ENCODE results near the gene HSD17B1. TPM values are rescaled to one million over a fixed set of nuclear protein-coding genes. Genes with fewer than 3 reads are reported as not detected.

The HSD17B1 gene
- total RNA-seq, 1 experiment from 2014 or later: 18.1 TPM

- ChIA-PET POLR2A (interaction anchor here (1.0 to 8.6 kb wide), 2 partner anchors 18 to 36 kb away, joined by 3 to 83 read pairs; partner anchors contain the start of genes RETREG3 and TUBG1), CTCF (interaction anchor here (0.6 to 1.4 kb wide), 5 partner anchors 12 to 169 kb away, joined by 3 to 4 read pairs (median 4); partner anchors contain the start of gene RETREG3)
- no peak overlapping the region for H3K27ac Mint-ChIP-seq (ENCODE audit: low read depth, unreplicated experiment)
- H3K4me1 Mint-ChIP-seq (ENCODE audit: insufficient read depth, unreplicated experiment): peaks cover 21% of the 10 kb centered on the region
- no peak overlapping the region for H3K4me3 Mint-ChIP-seq (ENCODE audit: unreplicated experiment)
- peaks cover 68% of the 10 kb centered on the region for H3K36me3 Mint-ChIP-seq (ENCODE audit: insufficient read depth, unreplicated experiment)
- no peak for DNase-seq (ENCODE audit: unreplicated experiment)
- TF ChIP-seq CTCF (IDR thresholded peaks at IDR 0.05; ENCODE audit: unreplicated experiment): no peak
- H3K9me3 Mint-ChIP-seq (ENCODE audit: unreplicated experiment): no peaks in the 10 kb centered on the region
- H3K27me3 Mint-ChIP-seq (ENCODE audit: insufficient read depth, unreplicated experiment): no peaks in the 10 kb centered on the region
- BruUV-seq (replicated peaks): no TSS peak
- intact Hi-C loops (cut with micrococcal nuclease): no loop called here
Observed at GRCh38 chr17:42590886-42591285, 38.2 kb downstream of the HSD17B1 start.

- ChIA-PET POLR2A (interaction anchor here (3.4 kb wide), 1 partner anchor 18 kb away, joined by 21 read pairs; the partner anchor contains the start of genes RETREG3 and TUBG1), CTCF (interaction anchor here (0.6 to 1.4 kb wide), 4 partner anchors 13 to 88 kb away, joined by 3 to 4 read pairs (median 4); partner anchors contain the start of gene RETREG3)
- BruUV-seq (replicated peaks): no TSS peak
- no peak for DNase-seq (ENCODE audit: unreplicated experiment)
- peaks cover 21% of the 10 kb centered on the region for H3K4me1 Mint-ChIP-seq (ENCODE audit: insufficient read depth, unreplicated experiment)
- H3K27me3 Mint-ChIP-seq (ENCODE audit: insufficient read depth, unreplicated experiment): no peaks in the 10 kb centered on the region
- no peak for TF ChIP-seq CTCF (IDR thresholded peaks at IDR 0.05; ENCODE audit: unreplicated experiment)
- H3K36me3 Mint-ChIP-seq (ENCODE audit: insufficient read depth, unreplicated experiment): peaks cover 68% of the 10 kb centered on the region
- intact Hi-C loops (cut with micrococcal nuclease): no loop called here
- no peak overlapping the region for H3K27ac Mint-ChIP-seq (ENCODE audit: low read depth, unreplicated experiment)
- no peaks in the 10 kb centered on the region for H3K9me3 Mint-ChIP-seq (ENCODE audit: unreplicated experiment)
- H3K4me3 Mint-ChIP-seq (ENCODE audit: unreplicated experiment): no peak overlapping the region
Observed at GRCh38 chr17:42591411-42591810, 38.7 kb downstream of the HSD17B1 start.

GRCh38 chr17:42596386-42596785 lies 43.7 kb downstream of the HSD17B1 start:
- TF ChIP-seq CTCF (IDR thresholded peaks at IDR 0.05; ENCODE audit: unreplicated experiment): no peak
- ChIA-PET CTCF (interaction anchor here (0.6 to 1.0 kb wide), 5 partner anchors 9 to 225 kb away, joined by 3 to 6 read pairs (median 3); no protein-coding TSS in a partner anchor), POLR2A (interaction anchor here (0.7 to 1.9 kb wide), 2 partner anchors 12 to 25 kb away, joined by 3 to 10 read pairs; partner anchors contain the start of gene RETREG3)
- H3K4me1 Mint-ChIP-seq (ENCODE audit: insufficient read depth, unreplicated experiment): no peaks in the 10 kb centered on the region
- no peak for DNase-seq (ENCODE audit: unreplicated experiment)
- H3K27me3 Mint-ChIP-seq (ENCODE audit: insufficient read depth, unreplicated experiment): no peaks in the 10 kb centered on the region
- intact Hi-C loops (cut with micrococcal nuclease): no loop called here
- no peaks in the 10 kb centered on the region for H3K9me3 Mint-ChIP-seq (ENCODE audit: unreplicated experiment)
- H3K4me3 Mint-ChIP-seq (ENCODE audit: unreplicated experiment): no peak overlapping the region
- no peak overlapping the region for H3K27ac Mint-ChIP-seq (ENCODE audit: low read depth, unreplicated experiment)
- BruUV-seq (replicated peaks): no TSS peak
- H3K36me3 Mint-ChIP-seq (ENCODE audit: insufficient read depth, unreplicated experiment): peaks cover 28% of the 10 kb centered on the region

- no TSS peak for BruUV-seq (replicated peaks)
- H3K27ac Mint-ChIP-seq (ENCODE audit: low read depth, unreplicated experiment): no peak overlapping the region
- ChIA-PET CTCF (interaction anchor here (0.6 to 0.9 kb wide), 2 partner anchors 13 to 20 kb away, joined by 3 read pairs; no protein-coding TSS in a partner anchor), POLR2A (interaction anchor here (0.7 to 3.4 kb wide), 5 partner anchors 10 to 73 kb away, joined by 3 to 28 read pairs (median 5); partner anchors contain the start of genes PSMC3IP, RETREG3 and TUBG1)
- H3K27me3 Mint-ChIP-seq (ENCODE audit: insufficient read depth, unreplicated experiment): no peaks in the 10 kb centered on the region
- TF ChIP-seq CTCF (IDR thresholded peaks at IDR 0.05; ENCODE audit: unreplicated experiment): no peak
- no peaks in the 10 kb centered on the region for H3K4me1 Mint-ChIP-seq (ENCODE audit: insufficient read depth, unreplicated experiment)
- H3K36me3 Mint-ChIP-seq (ENCODE audit: insufficient read depth, unreplicated experiment): peaks cover 22% of the 10 kb centered on the region
- no peak for DNase-seq (ENCODE audit: unreplicated experiment)
- intact Hi-C loops (cut with micrococcal nuclease): no loop called here
- H3K9me3 Mint-ChIP-seq (ENCODE audit: unreplicated experiment): no peaks in the 10 kb centered on the region
- H3K4me3 Mint-ChIP-seq (ENCODE audit: unreplicated experiment): no peak overlapping the region
Observed at GRCh38 chr17:42598905-42599304, 46.2 kb downstream of the HSD17B1 start.

Data from MCF 10A (cell line).